Measurements from ENCODE around the gene TESK1.

TESK1 gene

GRCh38 chr9:35604578-35605350, at the start of gene TESK1:
Gene TESK1, plus strand, starts transcription at chr9:35605262. Its CDS starts 358 bp downstream, at chr9:35605620.
- in situ Hi-C loops (cut with HindIII; ENCODE audit: low sequenced_read_pairs), result loop anchor here (10.0 kb wide), 1 partner anchor 70 kb away; the partner anchor contains the start of gene CA9
- no peak for TF ChIP-seq CTCF (IDR thresholded peaks at IDR 0.05; ENCODE audit: low read depth, low read length, missing control alignments)
- DNase-seq (ENCODE audit: low read depth), result no peak
- peak within 1 kb of the TSS; percentile 64 for H3K4me3 ChIP-seq (ENCODE audit: low read depth, low read length)

- no peak for DNase-seq (ENCODE audit: low read depth)
- no peak overlapping the region for H3K4me3 ChIP-seq (ENCODE audit: low read depth, low read length)
- no peak for TF ChIP-seq CTCF (IDR thresholded peaks at IDR 0.05; ENCODE audit: low read depth, low read length, missing control alignments)
- in situ Hi-C loops (cut with HindIII; ENCODE audit: low sequenced_read_pairs), result no loop called here
Observed at GRCh38 chr9:35555881-35556280, 49.2 kb upstream of the TESK1 start.

- TF ChIP-seq CTCF (IDR thresholded peaks at IDR 0.05; ENCODE audit: low read depth, low read length, missing control alignments), result no peak
- no peak for DNase-seq (ENCODE audit: low read depth)
- in situ Hi-C loops (cut with HindIII; ENCODE audit: low sequenced_read_pairs), result no loop called here
- no peak overlapping the region for H3K4me3 ChIP-seq (ENCODE audit: low read depth, low read length)
Observed at GRCh38 chr9:35556776-35557175, 48.3 kb upstream of the TESK1 start.

GRCh38 chr9:35557320-35557719, 47.7 kb upstream of the TESK1 start:
- no peak for DNase-seq (ENCODE audit: low read depth)
- no peak overlapping the region for H3K4me3 ChIP-seq (ENCODE audit: low read depth, low read length)
- in situ Hi-C loops (cut with HindIII; ENCODE audit: low sequenced_read_pairs), result no loop called here
- TF ChIP-seq CTCF (IDR thresholded peaks at IDR 0.05; ENCODE audit: low read depth, low read length, missing control alignments), result no peak

- H3K4me3 ChIP-seq (ENCODE audit: low read depth, low read length), result no peak overlapping the region
- no peak for DNase-seq (ENCODE audit: low read depth)
- TF ChIP-seq CTCF (IDR thresholded peaks at IDR 0.05; ENCODE audit: low read depth, low read length, missing control alignments), result no peak
- in situ Hi-C loops (cut with HindIII; ENCODE audit: low sequenced_read_pairs), result no loop called here
Observed at GRCh38 chr9:35558185-35558584, 46.9 kb upstream of the TESK1 start.

- TF ChIP-seq CTCF (IDR thresholded peaks at IDR 0.05; ENCODE audit: low read depth, low read length, missing control alignments), result no peak
- in situ Hi-C loops (cut with HindIII; ENCODE audit: low sequenced_read_pairs), result no loop called here
- no peak overlapping the region for H3K4me3 ChIP-seq (ENCODE audit: low read depth, low read length)
- DNase-seq (ENCODE audit: low read depth), result no peak
Observed at GRCh38 chr9:35559792-35560530, 45.1 kb upstream of the TESK1 start.
